ENCODE results near the gene VPS37C.
"Not testable (repeated sequence)": the region's sequence is repeated elsewhere in the genome, so short reads cannot be mapped to it uniquely, and the experiment has no call there.

The VPS37C gene

GRCh38 chr11:61161190-61162091 is at the start of gene VPS37C:
TSS of gene VPS37C (minus strand) at chr11:61161426. CDS start at chr11:61138829, 22,597 bp downstream.
- peak; percentile 81 for DNase-seq

- DNase-seq, result not testable (repeated sequence)
Observed at GRCh38 chr11:61210629-61211028, 49.4 kb upstream of the VPS37C start.

GRCh38 chr11:61207636-61208310 is 46.5 kb upstream of the VPS37C start:
- DNase-seq, result not testable (repeated sequence)

DNA sequence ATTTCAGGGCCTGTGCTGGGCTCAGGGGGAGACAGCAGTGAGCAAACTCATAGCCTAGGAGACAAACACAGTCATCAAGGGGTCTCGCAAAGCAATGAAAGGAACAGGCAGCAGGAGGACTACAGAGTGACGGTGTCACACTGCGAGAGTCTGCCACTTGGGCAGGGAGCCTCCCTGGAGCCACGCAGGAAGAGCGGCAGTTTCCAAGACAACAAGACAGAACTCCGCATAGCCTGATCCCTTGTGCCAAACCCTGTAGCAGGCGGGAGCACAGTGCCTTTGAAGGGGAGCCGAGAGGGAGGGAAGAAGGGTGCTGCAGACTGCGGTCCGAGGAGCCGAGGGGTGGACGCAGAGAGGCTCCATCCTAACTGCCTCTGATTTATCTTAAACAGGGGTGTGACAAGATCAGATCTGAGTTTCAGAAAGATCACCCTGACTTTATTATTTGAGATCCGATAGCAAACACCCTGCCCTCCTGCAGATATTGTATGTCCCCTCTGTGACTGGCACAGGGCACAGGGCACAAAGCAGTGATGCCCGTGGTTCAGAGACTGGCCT is 43.4 kb upstream of the VPS37C start:
- not testable (repeated sequence) for DNase-seq

GRCh38 chr11:61203873-61204272 is 42.6 kb upstream of the VPS37C start:
- not testable (repeated sequence) for DNase-seq

GRCh38 chr11:61202950-61203746 is 41.9 kb upstream of the VPS37C start, which contains the start of gene PGA3:
TSS of gene PGA3 (plus strand) at chr11:61203515. CDS start at chr11:61203565, 50 bp downstream.
- DNase-seq, result not testable (repeated sequence)

DNA sequence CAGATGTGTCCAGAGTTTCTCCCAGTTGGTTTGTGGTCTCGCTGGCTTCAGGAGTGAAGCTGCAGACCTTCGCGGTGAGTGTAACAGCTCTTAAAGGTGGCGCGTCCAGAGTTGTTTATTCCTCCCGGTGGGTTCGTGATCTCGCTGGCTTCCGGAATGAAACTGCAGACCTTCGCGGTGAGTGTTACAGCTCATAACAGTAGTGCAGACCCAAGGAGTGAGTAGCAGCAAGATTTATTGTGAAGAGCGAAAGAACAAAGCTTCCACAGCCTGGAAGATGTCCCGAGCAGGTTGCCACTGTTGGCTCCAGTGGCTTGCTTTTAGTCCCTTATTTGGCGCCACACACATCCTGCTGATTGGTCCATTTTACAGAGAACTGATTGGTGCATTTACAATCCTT is 40.2 kb upstream of the VPS37C start:
- DNase-seq, result no peak

DNA sequence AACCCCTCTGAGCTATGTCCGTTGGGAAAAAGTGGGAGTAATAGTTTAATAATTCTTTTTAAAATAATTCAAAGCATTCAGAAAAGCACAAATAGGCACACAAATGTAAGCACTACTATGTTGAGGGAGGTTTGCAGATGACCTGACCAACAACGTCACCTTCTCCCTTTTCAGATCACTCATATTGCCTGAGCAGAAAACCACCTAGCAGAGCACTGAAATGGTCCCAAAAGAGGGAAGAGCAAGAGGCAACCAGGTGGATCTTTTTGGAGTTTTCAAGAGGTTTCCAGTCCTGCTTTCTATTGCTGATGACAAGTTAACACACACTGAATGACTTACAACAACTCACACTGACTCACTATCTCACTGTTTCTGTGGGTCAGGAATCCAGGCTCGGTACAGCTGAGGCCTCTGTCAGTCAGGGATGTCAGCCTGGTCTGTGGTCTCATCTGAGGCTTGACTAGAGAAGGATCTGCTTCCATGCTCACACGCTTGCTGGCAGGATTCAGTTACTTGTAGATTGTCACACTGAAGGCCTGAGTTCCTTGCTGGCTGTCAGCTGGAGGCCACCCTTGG is 37.8 kb upstream of the VPS37C start:
- no peak for DNase-seq

- DNase-seq, result no peak
Observed at GRCh38 chr11:61198361-61198760, 37.1 kb upstream of the VPS37C start.

DNA sequence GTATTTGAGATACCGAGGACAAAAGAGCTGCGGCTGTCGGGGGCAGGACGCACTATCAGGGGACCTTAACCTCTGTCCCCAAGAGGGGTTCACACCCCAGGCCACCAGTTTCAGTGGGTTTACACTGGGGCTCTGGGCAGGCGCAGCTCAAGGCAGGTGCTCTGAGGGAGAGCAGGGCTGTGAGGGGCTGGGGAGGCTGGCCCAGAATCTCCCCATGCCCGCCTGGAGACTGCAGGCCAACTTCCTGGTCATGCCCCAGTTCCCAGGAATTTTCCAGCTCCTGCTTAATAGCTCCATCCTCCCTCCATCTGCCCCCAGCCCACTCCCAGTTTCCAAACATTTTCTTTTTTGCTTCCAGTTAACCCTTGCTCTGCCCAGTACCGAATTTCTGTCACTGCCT is 34.5 kb upstream of the VPS37C start:
- DNase-seq, result no peak

DNA sequence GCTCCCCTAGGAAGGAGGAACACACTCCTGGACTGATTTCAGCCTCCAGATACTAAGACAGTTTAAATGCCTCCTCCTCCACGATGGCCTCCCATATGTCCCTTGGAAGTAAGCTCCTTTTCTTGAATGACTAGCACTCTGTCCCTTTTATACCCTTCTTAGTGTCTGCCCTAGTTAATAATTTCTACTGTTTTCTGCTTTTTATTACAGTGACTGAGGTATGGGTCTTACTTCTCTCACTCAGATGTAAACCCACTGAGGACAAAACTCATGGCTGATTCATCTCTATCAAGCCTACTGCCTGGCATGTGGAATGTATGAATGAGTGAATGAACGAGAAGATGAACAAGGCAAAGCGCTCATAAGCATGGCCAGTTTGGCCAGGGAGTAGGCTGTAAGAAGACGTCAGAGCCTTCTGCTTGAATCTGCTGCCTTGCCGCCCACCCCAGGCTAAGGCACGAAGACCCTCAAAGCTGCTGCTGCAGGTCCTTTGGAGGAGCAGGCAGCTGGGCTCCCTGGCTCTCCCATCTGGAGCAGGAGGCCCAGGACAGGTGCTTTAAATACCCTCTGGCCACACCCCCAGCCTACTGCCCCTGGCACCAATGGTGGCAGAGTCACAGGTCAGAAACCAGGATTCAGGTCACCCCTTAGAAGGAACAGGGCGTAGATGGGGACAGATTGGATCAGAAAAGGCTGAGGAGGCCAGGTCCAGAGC is 33.9 kb upstream of the VPS37C start:
- DNase-seq, result no peak

- DNase-seq, result no peak
Observed at GRCh38 chr11:61194169-61194671, 33.0 kb upstream of the VPS37C start.

GRCh38 chr11:61193596-61193995 is 32.4 kb upstream of the VPS37C start:
- DNase-seq, result no peak

GRCh38 chr11:61189933-61190332 is 28.7 kb upstream of the VPS37C start:
- no peak for DNase-seq

DNA sequence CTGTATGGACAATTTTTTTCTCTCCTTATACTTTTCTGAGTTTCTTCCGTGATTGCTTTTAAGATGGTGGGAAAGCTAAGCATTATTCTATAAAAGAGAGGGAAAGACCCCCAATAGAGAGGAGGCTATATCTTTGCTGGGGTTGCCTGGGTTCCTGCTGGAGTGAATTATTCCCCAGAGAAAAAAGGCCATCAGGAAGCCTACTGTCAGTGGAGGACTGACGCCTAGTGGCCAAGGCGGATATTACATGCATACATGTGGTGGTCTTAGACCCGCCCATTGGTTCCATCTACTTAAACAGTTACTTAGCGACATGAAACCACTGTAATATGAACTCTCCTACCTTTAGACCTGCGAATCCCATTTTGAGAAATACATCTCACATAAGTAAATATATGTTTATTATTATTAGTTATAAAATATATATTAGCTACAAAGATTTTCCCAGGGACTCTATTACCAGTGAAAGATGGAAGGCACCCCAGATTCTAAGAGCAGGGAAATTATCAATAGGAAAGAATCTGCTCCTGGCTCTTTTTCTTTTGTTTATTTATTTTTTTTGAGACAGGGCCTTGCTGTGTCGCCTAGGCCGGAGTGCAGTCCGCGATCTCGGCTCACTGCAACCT is 26.4 kb upstream of the VPS37C start:
- peak; percentile 62 for DNase-seq

GRCh38 chr11:61186504-61186903 is 25.3 kb upstream of the VPS37C start:
- no peak for DNase-seq

DNA sequence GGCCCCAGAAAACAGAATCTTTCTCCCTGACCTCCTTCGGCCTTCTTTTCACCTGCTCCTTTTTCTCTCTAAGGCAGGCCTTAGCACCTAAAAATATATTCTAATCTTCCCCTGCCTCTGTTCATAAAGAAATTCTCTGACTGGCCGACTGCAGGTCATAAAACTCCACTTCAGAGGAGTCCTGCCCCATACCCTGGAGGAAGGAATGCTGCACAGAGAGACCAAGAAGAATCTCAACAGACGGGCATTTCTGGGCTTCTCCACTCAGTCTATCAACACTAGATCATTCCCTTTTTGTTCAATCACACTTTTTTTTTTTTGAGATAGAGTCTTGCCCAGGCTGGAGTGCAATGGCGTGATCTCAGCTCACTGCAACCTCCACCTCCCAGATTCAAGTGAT is 22.4 kb upstream of the VPS37C start:
- DNase-seq, result no peak

DNA sequence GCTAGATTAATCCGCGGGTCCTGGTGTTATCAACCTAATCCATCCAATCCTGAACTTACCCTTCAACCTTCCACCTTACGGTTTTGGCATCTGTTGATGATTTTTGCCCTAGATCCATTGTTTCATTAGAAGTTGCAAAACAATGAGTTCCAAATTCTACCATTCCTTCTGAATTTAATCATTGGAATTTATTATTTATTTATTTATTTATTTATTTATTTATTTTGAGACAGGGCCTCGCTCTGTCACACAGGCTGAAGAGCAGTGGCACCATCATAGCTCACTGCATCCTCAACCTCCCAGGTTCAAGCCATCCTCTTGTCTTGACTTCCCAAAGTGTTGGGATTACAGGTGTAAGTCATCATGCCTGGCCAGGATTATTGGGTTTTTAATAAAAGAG is 20.3 kb upstream of the VPS37C start:
- DNase-seq, result no peak

DNA sequence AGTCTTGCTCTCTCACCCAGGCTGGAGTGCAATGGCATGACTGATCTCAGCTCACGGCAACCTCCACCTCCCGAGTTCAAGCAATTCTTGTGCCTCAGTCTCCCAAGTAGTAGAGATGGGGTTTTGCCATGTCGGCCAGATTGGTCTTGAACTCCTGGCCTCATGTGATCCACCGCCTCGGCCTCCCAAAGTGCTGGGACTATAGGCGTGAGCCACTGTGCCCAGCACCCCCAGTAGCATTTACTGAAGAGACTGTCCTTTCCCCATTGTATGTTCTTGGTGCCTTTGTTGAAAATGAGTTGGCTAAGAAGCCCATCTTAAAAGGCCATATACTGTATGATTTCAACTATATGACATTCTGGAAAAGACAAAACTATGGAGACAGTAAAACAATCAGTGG is 19.0 kb upstream of the VPS37C start:
- DNase-seq, result not testable (repeated sequence)

DNA sequence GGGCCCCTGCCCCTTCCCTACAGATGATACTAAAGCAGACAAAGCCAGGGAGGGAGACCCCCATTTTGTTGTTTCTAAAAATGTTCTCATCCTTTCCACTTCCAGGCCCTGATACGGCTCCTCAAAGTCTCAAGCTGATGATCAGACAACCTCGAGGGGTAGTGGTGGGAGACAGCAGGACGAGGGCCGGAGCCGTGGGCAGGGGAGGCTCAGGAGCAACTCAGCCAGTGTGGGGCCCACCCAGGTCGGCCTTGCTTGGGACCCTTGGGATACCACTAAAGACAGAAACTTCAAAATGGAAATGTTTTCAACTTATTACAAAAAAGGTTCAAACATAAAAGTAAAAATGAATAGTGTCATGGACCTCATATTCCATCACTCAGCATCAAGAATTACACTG is 15.2 kb upstream of the VPS37C start:
- DNase-seq, result no peak

DNA sequence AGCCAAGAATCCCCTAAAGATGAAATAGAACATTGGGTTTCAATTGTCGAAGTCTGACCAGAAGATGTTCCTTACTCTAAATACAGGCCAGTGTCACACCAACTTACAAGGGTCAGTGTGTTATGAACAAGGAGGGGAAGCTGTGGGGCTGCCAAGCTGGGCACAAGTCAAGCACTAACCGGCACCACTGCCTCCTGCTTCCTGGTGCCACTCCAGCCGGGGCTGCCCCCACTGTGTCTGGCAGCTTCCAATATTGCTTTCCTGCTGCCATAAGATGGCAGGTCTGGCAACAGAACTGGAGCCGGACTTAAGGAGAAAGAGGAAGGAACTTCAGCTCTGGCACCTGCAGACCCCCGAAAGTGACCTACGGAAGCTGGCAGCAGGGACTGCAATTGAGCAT is 13.7 kb upstream of the VPS37C start:
- DNase-seq, result no peak
